ENCODE measurements around the gene PCMTD2. TPM values are rescaled to one million over a fixed set of nuclear protein-coding genes. Genes with fewer than 3 reads are reported as not detected.
"Not testable (repeated sequence)": the region's sequence is repeated elsewhere in the genome, so short reads cannot be mapped to it uniquely, and the experiment has no call there.

The PCMTD2 gene
- total RNA-seq, 1 donor from 2014 or later, result 38.2 TPM

GRCh38 chr20:64223526-64224067, 32.0 kb upstream of the PCMTD2 start:
- DNase-seq (ENCODE audit: extremely low read depth, low read depth, low spot score), result no peak

DNA sequence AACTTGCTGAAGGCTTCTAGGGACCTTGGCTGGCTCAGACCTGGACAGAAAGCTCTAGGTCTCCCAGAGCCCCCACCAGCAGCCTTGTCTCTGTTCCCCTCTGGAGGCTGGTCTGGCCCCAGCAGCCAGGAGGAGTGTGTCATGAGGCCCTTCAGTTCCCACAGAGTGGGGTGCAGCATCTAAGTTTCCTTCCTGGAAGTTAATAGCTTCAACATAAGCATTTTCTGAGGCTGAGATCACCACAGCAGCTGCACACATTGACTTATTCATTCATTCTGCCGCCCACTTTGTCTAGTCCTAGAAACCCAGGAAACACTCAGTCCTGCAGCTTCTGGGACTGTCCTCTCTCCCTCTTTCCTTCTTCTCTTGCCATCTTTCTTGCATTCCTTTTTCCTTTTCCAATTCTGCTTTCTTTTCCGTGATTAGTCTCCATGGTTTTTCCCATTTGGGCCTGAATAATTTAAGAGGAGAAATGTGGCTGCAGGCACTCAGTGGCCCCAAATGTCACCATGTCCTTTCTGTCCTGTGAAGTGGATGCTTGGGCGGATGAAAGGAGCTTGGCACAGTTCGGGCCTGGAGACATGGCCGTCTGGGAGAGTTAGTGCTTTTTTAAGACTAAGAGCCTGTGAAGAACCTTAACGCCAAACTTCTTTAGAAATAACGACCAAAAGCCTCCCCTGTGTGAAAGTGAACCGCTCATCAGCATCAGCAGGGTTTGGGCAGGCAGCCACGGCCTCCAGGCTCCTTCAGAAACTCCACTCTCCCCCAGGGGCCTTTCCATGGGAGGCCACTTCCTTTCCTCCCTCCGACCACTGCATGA, 31.0 kb upstream of the PCMTD2 start:
- no peak for DNase-seq (ENCODE audit: extremely low read depth, low read depth, low spot score)

DNA sequence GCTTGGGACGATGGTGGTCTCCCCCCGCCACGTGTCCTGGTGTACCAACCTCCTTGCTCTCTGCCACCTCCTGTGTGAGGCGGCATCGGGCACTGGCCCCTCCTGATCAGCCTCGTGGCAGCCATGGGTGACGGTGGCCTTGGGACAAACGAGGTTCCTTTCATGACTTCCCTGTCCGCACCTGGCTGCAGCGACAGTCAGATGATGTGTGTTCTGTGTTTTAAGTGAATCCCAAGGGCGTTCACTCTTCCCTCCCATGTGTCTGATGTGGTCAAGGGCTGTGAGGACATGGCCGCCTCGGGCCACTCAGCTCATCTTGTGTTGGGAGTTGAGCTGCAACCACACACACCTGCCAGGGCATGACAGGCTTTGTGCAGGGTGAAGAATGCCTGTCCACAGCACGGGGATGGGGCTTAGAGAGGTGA, 30.4 kb upstream of the PCMTD2 start:
- no peak for DNase-seq (ENCODE audit: extremely low read depth, low read depth, low spot score)

- no peak for DNase-seq (ENCODE audit: extremely low read depth, low read depth, low spot score)
These were observed 29.5 kb upstream of the PCMTD2 start for GRCh38 chr20:64225828-64226598.

DNA sequence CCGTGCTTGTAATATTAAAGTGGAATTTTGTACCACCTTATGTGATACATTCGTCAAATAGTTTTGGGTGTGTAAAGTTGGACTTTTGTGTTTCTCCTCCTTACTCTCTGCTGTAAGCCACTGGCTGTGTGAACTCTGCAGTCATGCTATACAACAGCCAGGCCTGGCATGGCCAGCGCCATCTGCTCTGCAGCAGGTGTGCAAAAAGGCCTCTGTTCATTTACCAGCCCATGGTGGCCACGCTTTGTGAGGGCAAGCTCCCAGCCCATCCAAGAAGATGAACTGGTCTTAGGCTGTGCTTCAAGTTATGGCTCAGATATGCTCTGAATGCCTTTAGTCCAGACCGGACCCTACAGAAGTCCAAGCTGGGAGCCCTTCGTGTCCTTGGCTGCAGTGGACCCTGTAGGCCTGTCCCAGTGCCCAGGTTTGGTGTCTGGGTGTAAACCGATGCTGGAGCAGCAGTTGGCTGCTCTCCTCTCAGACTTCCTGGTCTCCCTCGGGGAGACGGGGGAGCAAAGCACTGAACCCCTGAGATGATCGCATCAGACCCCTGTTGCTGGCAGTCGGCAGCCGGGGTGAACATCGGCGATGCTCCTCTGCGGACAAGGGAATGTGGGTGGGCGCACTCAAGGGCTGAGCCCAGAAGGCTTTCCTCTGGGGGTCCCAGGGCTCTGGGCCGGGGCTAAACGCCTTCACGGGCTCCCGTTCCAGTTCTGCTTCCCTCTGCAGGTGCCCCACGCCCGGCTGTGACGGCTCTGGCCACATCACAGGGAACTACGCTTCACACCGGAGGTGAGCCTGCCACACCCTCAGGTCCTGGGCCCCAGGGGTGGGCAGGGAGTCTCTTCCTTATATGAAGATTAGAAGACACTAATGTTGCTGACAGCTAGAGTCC, 28.6 kb upstream of the PCMTD2 start:
- DNase-seq (ENCODE audit: extremely low read depth, low read depth, low spot score), result no peak

- DNase-seq (ENCODE audit: extremely low read depth, low read depth, low spot score), result no peak
These were observed 27.4 kb upstream of the PCMTD2 start for GRCh38 chr20:64228086-64228653.

GRCh38 chr20:64228751-64229506, 26.6 kb upstream of the PCMTD2 start:
- DNase-seq (ENCODE audit: extremely low read depth, low read depth, low spot score), result no peak

DNA sequence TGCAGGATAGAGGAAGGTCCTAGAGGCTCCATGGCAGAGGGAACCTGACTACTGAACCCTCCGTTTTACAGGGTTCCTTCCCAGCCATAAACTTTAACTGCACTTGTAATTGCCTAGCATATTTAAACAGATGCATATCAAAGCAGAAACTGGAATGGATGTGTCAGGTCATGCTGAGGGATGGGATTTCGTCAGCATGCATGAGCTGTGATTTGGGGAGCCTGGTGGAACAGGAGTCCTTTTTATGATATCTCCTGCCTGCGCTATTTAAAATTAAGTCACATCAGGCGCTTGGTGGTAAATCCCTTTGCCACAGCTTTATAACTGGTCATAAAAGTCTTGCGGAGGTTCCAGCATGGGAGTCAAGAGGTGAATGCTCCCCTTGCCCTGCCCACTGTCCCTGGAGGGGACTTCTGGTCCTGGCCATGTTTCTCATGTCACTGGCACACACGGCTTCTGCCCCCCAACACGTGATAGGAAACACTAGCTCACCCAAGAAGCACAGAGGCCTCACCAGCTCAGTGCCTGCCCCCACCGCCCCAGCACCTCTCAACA, 26.0 kb upstream of the PCMTD2 start:
- no peak for DNase-seq (ENCODE audit: extremely low read depth, low read depth, low spot score)

DNA sequence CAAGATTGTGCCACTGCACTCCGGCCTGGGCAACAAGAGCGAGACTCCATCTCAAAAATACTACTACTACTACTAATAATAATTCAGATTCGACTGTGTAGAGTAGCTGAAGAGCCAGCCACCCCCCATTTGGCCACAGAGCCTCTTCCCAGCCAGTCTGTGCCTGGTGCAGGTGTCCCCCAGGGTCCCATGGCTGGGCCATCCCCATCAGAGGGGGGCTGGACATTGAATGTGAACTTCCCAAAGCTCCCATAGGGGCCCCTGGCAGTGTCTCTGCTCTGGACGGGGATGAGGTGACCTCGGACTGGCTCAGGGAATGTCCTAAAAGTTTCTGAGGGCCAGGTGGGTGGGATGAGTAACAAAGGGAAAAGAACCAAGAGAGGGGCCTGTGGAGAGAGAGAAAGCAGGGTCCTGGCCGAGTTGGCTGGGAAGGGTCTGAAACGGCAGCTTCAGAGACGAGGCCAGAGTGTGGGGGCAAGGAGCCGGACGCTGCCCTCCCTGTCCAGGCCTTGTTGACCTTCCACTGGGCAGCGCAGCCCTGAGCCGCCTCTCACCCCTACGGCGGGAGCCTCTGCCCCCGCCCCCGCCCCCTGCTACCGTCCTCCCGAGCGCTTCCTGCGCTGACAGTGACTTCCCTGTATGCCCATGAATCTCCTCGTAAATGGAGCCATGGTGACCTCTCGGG, 24.9 kb upstream of the PCMTD2 start:
- no peak for DNase-seq (ENCODE audit: extremely low read depth, low read depth, low spot score)

- DNase-seq (ENCODE audit: extremely low read depth, low read depth, low spot score), result no peak
These were observed 23.7 kb upstream of the PCMTD2 start for GRCh38 chr20:64231621-64232550.

DNA sequence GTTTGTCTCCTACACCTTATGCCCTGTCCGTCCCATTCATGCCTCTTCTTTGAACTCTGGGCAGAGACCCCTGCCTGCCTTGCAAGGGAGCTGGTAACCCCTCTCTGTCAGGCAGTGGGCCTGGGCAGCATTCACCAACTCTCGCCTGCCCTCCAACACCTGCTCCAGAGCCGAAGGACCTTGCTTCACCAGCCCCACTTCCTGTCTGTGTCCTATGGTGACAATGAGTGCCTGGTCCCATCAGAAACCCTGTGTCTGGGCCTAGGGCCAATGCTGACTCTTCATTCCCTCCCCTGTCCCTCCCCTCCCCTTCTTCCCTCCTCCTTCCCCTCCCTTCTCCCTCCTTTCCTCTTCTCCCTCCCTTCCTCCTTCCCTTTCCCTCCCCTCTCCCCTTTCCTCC, 22.8 kb upstream of the PCMTD2 start:
- DNase-seq (ENCODE audit: extremely low read depth, low read depth, low spot score), result no peak

DNA sequence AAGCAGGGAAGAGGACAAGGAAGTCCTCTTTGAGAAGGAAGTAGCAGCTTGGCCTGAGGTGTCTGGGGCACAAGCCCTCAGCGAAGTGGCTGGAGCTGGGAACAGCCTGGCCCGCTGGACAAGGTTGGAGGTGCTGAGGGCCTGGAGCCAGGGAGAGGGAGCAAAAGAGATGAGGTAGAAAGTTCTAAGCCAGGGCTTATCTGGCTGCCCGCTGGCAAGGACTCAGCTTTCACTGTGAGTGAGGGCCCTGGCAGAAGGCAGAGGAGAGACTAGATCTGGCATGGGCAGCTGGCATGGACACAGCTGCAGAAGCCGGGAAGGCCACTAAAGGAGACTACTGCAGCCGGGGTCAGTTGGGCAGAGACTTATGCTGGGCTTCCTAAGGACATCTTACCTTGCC, 21.8 kb upstream of the PCMTD2 start:
- no peak for DNase-seq (ENCODE audit: extremely low read depth, low read depth, low spot score)

DNA sequence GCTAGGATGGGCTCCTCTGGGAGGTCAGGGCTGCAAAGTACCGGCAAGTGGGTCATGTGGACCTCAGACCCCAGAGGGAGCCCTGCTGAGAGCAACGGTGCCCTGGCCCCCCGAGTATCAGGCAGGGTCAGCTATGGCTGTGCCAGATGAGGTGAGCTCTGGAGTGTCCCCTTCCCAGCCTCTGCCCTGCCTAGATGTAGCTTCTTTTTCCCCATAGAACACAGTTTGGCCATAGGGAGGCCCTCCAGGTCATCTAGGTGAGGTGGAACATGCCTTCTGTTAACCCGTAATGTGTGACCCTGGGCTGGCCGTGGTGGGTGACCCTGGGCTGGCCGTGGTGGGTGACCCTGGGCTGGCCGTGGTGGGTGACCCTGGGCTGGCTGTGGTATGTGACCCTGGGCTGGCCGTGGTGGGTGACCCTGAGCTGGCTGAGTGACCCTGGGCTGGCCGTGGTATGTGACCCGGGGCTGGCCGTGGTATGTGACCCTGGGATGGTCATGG, 21.2 kb upstream of the PCMTD2 start:
- no peak for DNase-seq (ENCODE audit: extremely low read depth, low read depth, low spot score)

DNA sequence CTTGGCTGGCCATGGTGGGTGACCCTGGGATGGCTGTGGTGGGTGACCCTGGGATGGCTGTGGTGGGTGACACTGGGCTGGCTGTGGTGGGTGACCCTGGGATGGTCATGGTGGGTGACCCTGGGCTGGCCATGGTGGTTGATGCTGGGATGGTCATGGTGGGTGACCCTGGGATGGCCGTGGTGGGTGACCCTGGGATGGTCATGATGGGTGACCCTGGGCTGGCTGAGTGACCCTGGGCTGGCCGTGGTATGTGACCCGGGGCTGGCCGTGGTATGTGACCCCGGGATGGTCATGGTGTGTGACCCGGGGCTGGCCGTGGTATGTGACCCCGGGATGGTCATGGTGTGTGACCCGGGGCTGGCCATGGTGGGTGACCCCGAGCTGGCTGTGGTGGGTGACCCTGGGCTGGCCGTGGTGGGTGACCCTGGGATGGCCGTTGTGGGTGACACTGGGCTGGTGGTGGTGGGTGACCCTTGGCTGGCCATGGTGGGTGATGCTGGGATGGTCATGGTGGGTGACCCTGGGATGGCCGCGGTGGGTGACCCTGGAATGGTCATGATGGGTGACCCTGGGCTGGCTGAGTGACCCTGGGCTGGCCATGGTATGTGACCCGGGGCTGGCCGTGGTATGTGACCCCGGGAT, 20.5 kb upstream of the PCMTD2 start:
- not testable (repeated sequence) for DNase-seq (ENCODE audit: extremely low read depth, low read depth, low spot score)

DNA sequence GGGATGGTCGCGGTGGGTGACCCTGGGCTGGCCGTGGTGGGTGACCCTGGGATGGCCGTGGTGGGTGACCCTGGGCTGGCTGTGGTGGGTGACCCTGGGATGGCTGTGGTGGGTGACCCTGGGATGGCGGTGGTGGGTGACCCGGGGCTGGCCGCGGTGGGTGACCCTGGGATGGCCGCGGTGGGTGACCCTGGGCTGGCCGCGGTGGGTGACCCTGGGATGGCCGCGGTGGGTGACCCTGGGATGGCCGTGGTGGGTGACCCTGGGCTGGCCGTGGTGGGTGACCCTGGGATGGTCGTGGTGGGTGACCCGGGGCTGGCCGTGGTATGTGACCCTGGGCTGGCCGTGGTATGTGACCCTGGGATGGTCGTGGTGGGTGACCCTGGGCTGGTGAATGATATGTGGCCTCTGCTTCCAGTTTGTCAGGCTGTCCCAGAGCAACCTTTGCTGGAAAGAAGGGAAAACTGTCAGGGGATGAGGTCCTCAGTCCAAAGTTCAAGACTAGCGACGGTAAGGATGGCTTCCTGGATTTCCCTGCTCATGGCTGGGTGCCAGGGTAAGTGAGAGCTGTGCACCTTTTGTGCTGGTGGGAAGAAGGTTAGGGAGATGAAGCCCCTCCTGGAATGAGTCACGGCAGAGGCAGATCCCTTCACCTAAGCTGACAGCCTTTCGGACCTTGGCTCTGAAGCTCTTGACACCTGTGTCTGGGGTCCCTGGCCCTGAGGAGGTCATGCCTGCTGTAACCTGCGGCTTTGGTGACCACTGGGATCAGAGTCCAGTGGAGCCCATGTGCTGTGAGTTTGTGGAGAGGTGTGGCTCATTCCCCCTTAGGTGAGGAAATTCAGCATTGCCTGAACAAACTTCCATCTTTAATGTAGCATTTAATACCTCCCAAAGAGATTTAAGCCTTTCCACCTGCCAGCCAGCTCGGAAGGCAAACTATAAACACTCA, 19.1 kb upstream of the PCMTD2 start:
- DNase-seq (ENCODE audit: extremely low read depth, low read depth, low spot score), result no peak

DNA sequence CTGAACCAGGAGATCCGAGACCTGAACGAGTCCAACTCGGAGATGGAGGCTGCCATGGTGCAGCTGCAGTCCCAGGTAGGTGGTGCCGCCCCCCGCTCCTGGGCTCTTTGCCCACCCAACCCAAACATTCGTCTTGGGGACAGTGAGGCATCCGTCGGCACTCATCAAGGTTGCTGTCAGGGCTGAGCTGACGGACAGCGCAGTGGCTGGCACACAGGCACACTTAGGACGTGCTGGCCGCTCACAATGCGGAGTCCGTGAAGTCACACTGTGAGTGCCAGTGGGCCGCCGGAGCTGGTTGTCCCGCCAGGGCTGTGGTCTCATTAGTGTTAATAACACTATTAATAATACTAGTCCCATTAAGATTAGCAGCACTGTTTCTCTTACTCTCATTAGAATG, 18.2 kb upstream of the PCMTD2 start:
- no peak for DNase-seq (ENCODE audit: extremely low read depth, low read depth, low spot score)

Data from glomerular endothelial cell (primary cell).